GM19397 (cell line): Measurements from ENCODE around the gene KRTAP4-16.
"Not testable (repeated sequence)": the region's sequence is repeated elsewhere in the genome, so short reads cannot be mapped to it uniquely, and the experiment has no call there.

ENCODE experiments used
- ATAC-seq: cut with Tn5 transposase; IDR thresholded peaks from one replicate; pipeline ENCODE4 v1.9.1; 2021; ENCODE audit warnings: mild to moderate bottlenecking, moderate library complexity; ENCODE audit not compliant: unreplicated experiment

KRTAP4-16 gene

DNA sequence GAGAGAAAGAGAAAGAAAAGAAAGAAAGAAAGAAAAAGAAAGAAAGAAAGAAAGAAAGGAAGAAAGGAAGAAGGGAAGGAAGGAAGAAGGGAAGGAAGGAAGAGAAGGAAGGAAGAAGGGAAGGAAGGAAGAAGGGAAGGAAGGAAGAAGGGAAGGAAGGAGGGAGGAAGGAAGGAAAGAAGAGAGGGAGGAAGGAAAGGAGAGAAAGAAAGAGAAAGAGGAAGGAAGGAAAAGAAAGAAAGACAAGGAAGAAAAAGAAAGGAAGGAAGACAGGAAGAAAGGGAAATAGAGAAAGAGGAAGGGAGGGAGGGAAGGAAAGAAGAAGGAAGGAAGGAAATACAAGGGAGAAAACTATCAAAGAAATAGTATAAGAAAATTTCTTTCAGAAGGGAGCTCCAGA lies 25.2 kb downstream of the KRTAP4-16 start:
- ATAC-seq: no peak

GRCh38 chr17:41073676-41074075 lies 28.3 kb downstream of the KRTAP4-16 start:
- no peak for ATAC-seq

- no peak for ATAC-seq
Measured at GRCh38 chr17:41071606-41072360, 30.2 kb downstream of the KRTAP4-16 start.

DNA sequence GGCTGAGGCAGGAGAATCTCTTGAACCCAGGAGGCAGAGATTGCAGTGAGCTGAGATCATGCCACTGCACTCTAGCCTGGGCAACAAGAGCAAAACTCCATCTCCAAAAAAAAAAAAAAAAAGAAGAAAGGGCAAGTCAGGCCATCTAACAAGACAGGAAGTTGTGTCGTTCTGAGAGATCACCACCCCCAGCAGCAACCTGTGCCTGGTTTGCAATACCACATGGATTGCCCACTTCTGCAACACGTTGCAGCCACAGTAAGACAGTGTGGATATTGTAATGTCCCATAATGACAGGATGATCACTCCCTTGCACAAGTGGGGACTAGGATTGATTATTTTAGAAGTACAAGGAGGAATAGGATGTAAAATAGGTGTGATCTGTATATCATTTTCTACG lies 33.0 kb downstream of the KRTAP4-16 start:
- no peak for ATAC-seq

- ATAC-seq: no peak
Measured at GRCh38 chr17:41067281-41067680, 34.7 kb downstream of the KRTAP4-16 start.

DNA sequence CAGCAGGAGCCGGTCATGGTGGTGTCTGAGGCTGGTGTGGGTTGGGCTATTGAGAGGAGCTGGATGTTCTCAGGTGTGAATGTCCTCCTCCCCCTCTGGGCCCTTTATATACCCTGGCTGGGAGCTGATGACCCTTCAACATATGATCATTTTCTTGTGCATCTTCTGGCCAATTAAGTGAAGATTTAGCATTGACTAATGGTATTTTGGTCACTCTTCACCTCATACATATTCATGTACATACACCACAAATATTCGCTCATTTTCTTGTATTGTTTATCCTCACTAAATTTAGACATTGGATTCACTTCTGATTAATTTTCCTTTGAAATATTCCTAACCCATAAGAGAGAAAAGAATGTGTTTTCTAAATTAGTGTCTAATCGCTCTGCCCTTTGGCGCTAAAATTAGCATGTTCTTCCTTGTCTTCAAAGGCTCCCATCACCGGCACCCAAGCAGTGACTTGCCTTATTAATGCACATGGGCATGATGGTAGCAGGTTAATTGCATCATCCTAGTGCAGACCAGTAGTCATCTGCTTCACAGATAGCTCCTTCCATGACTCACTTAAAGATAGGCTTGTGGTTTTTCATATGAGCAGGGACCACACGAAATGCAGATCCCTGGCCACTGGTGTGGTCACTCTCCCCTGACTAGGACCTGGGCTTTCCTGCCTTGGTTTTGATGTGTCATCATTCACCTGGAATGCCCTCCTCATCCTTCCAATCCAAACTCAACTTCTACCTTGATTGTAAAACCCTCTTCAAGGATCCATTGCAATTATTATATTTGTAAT lies 36.0 kb downstream of the KRTAP4-16 start, which contains the start of gene KRTAP2-4:
Gene KRTAP2-4 (minus strand): TSS at position 51 of the 796 bp plus-strand sequence. CDS start 34 bp downstream, at position 17.
- no peak for ATAC-seq

DNA sequence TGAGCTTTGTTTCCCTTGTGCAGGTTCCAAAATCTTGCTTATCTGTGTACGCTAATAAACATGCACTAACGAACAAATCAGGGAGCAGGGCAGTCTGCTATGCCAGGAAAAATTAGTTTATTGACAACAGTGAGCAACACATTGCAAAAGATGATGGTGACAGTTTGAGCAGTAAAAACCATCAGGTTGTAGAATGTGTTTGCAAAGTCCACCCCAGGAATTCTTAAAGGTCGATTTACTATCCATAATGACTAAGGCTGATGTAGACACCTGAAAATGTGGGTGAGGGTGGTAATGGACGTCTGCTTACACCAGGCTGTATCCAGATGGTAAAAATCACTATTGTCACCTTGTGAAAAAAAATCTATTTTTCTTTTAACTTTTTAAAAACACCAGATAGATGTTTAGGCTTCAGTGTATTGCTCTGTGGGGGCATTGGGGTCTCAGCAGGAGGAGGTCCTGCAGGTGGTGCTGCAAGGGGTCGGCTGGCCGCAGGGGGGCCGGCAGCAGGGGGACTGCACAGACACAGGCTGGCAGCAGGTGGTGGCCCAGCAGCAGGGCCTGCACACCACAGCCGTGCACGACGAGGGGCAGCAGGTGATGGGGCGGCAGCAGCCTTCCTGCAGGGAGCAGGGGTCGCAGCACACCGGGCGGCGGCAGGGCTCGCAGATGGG lies 36.9 kb downstream of the KRTAP4-16 start:
- not testable (repeated sequence) for ATAC-seq

- ATAC-seq: no peak
Measured at GRCh38 chr17:41064301-41064700, 37.7 kb downstream of the KRTAP4-16 start.

- ATAC-seq: no peak
Measured at GRCh38 chr17:41063449-41063848, 38.6 kb downstream of the KRTAP4-16 start.

- no peak for ATAC-seq
Measured at GRCh38 chr17:41061964-41062363, 40.0 kb downstream of the KRTAP4-16 start.

DNA sequence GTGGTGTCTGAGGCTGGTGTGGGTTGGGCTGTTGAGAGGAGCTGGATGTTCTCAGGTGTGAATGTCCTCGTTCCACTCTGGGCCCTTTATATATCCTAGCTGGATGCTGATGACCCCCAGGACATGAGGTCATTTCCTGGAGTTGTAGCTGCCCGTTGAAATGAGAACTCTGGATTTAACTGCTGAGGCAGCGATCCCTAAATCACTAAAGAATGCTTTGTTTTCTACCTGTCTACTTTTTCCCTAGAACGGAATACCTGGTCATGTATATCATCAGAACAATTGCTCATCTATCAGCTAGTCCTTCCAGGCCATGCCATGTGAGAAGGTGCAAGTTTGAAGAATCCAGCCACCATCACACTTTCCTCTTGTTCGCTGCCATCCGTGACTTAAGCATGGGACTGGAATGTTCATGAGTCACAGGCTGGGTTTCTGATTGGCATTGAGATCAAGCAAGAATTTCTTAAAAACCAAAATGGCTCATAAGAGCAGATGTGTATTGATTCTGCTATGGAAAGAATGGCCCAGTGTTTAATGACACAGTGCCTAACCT lies 41.9 kb downstream of the KRTAP4-16 start, which contains the start of gene KRTAP2-3:
Gene KRTAP2-3 (minus strand): TSS at position 63 of the 553 bp plus-strand sequence. CDS start 64 bp downstream, outside the sequence.
- no peak for ATAC-seq

- not testable (repeated sequence) for ATAC-seq
Measured at GRCh38 chr17:41059276-41060051, 42.5 kb downstream of the KRTAP4-16 start.

DNA sequence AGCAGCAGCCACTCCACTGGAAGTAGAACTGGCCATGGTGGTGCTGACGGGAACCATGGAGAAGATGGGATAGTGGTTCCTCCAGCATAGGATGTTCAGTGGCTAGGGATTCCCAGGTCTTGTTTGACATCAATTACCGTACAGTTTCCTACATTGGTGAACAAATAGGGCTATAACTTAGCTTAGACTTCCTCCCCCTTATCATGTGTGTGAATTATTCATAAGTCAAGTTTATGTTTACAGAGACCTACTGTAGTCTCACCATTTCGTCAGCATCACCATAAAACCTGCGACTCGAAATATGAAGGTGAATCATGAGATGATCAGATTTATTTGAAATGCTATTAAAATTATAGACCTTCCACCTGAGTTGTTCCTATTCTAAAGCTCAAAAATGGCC lies 43.3 kb downstream of the KRTAP4-16 start:
- ATAC-seq: no peak

DNA sequence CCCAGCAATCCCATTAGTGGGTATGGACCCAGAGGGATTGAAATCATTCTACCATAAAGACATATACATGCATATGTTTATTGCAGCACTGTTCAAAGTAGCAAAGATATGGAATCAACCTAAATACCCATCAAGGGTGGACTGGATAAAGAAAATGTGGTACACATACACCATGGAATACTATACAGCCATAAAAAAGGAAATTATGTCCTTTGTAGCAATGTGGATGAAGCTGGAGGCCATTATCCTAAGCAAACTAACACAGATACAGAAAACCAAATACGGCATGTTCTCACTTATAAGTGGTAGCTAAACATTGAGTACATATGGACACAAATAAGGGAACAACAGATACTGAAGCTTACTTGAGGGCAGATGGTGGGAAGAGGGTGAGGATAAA lies 44.5 kb downstream of the KRTAP4-16 start:
- no peak for ATAC-seq

GRCh38 chr17:41055130-41055529 lies 46.9 kb downstream of the KRTAP4-16 start, which contains the start of gene KRTAP2-2:
Gene KRTAP2-2 (minus strand): TSS chr17:41055230. CDS start chr17:41055211, 19 bp downstream.
- ATAC-seq: not testable (repeated sequence)

GRCh38 chr17:41054556-41054955 lies 47.5 kb downstream of the KRTAP4-16 start:
- not testable (repeated sequence) for ATAC-seq

DNA sequence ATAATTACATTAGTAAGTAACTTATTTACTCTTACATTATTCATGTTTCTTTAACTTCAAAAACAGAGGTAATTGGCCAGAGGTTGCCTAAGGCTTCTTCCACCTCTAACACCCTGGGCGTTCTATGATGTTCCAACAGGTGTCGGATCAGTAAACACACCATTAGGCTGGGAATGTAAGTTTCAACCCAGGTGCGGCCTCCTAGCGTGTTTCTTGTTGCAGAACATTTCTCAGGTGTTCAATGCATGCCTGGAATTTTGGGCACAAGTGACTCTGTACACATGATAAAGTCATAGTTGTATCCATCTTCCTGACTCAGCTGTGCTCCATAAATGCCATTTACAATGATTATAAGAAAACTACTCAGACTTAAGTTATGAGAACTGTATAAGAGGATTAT lies 48.0 kb downstream of the KRTAP4-16 start:
- no peak for ATAC-seq

GRCh38 chr17:41052566-41052965 lies 49.4 kb downstream of the KRTAP4-16 start:
- ATAC-seq: no peak
